Body of pancreas (tissue), 4 donors: ENCODE results near the gene HMG20B.

Source experiments
- POLR2A ChIP-seq, 3 donors: fragments of 450-650 bp; IDR thresholded peaks; one replicate each; pipeline ENCODE4 v1.6.1; 2016; ENCODE audit warnings: antibody characterized with exemption in 3 of 3, mild to moderate bottlenecking in 2 of 3
- TF ChIP-seq, protein P1 (sequence below), 7 experiments: fragments of 450-650 bp in 4 of 7; fragments of 200-600 bp in 3 of 7; sonication (generic) in 3 of 7; IDR thresholded peaks; one replicate each; pipeline ENCODE4 v1.5.1; 2016 to 2019; ENCODE audit warnings: antibody characterized with exemption in 7 of 7

DNA sequence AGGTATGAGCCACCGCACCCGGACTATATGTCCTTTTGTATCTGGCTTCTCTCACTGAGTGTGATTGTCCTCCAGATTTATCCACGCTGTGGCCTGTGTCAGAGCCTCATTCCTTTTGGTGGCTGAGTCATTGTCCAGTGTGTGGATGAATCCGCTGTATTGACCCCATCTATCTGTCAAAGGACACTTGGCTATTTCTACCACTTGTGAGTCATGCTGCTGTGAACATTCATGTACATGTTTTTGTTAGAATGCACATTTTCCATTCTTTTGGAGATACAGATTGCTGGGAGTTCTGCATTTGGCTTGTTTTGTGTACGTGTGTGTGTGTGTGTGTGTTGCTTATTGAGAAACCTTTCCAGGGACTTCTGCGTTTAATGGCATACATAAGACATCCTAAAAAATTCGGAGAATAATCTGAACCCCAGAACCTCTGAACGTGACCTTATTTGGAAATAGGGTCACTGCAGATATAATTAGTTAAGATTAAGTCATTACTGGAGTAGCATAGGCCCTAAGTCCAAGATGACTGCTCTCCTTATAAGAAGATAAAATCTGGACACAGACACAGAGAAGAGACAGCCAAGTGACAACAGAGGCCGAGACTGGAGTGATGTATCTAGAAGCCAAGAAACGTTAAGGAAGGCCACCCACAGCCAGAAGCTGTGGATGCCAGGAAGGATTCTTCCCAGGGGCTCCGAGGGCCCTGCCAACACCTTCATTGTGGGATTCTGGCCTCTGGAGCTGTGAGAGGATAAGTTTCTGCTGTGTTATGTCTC, 7.6 kb downstream of the HMG20B start:
- TF ChIP-seq, protein P1, sequence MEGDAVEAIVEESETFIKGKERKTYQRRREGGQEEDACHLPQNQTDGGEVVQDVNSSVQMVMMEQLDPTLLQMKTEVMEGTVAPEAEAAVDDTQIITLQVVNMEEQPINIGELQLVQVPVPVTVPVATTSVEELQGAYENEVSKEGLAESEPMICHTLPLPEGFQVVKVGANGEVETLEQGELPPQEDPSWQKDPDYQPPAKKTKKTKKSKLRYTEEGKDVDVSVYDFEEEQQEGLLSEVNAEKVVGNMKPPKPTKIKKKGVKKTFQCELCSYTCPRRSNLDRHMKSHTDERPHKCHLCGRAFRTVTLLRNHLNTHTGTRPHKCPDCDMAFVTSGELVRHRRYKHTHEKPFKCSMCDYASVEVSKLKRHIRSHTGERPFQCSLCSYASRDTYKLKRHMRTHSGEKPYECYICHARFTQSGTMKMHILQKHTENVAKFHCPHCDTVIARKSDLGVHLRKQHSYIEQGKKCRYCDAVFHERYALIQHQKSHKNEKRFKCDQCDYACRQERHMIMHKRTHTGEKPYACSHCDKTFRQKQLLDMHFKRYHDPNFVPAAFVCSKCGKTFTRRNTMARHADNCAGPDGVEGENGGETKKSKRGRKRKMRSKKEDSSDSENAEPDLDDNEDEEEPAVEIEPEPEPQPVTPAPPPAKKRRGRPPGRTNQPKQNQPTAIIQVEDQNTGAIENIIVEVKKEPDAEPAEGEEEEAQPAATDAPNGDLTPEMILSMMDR (IDR thresholded peaks at IDR 0.05), result no peak
- no peak for TF ChIP-seq POLR2A (IDR thresholded peaks at IDR 0.05)
